GM21390 (cell line): Measurements from ENCODE around the gene C9orf78.

ENCODE experiments used
- ATAC-seq: cut with Tn5 transposase; IDR thresholded peaks from one replicate; pipeline ENCODE4 v1.9.1; 2021; ENCODE audit not compliant: unreplicated experiment

Gene C9orf78

GRCh38 chr9:129868023-129868871, 33.2 kb upstream of the C9orf78 start:
- ATAC-seq: no peak

- no peak for ATAC-seq
Observed at GRCh38 chr9:129867136-129868022, 32.3 kb upstream of the C9orf78 start.

- ATAC-seq: no peak
Observed at GRCh38 chr9:129866394-129867135, 31.5 kb upstream of the C9orf78 start.

GRCh38 chr9:129865668-129866320, 30.7 kb upstream of the C9orf78 start:
- ATAC-seq: no peak

GRCh38 chr9:129864991-129865647, 30.0 kb upstream of the C9orf78 start:
- no peak for ATAC-seq

GRCh38 chr9:129863059-129863690, 28.1 kb upstream of the C9orf78 start:
- ATAC-seq: no peak

GRCh38 chr9:129861447-129861827, 26.4 kb upstream of the C9orf78 start:
- no peak for ATAC-seq

DNA sequence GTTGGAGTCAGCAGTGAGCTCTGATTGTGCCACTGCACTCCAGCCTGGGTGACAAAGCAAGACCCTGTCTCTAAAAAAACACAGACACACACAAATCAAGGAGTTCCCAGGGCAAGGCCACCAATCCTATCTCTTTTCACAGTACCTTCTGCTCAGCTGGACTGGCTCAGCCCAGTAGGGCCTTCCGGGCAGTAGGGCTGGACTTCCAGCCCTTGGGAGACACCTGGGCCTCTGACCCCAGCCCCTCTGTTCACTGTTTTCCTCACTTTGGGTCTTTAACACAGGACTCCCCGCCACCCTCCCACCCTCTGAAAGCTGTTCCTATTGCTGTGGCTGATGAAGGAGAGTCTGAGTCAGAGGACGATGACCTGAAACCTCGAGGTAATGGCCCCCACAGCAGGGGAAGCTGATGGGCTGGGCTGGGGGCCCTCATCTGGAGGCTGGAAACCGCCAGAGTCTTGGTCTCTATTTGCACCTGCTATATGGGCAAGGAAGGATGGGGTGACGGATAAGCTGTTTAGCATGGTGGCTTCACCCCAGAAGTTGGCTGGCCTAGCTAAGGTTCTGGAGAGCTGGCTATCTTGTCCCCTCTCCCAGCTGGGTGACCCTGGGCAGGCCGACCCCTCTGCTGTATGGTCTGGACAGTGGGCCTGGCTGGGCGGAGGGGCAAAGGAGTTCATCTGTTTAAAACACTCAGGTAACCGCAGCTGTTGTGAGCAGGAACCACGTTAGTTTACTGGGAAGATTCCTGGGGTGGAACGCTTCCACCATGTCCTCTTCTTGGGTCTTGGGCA, 25.8 kb upstream of the C9orf78 start:
- ATAC-seq: no peak

DNA sequence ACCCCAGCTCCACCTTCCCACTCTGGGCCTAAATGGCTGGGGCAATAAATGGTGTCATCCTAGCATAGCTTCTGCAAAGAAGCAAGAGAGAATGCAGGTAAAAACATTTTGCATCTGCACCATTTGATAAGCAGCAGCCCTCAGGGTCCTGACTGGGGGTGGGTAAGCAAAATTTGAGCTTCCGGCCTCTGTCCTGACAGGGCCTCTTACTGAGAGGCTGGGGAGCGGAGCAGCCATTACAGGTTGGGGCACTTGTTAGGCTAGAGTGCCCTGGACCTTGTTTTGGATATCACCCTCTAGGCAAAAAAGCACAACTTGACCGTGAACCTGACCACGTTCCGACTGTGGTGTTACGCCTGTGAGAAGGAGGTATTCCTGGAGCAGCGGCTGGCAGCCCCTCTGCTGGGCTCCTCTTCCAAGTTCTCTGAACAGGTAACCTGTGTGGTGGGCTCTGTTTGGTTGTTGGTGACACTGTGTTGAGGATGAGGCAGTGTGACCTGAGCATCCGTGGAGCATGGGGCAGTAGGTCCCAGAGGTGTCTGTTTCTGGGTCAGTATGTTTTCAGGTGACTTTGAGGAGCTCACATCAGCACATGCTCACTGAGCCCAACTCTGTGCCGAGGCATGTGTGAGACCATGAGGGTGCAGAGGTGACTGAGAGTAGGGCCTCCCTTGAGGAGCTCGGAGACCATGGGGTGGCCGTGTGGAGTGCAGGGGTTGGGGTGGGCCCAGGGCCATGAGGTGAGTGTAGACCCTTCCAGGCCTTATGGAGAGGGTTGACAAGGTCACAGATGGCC, 23.3 kb upstream of the C9orf78 start:
- ATAC-seq: no peak

- ATAC-seq: no peak
Observed at GRCh38 chr9:129857207-129857606, 22.1 kb upstream of the C9orf78 start.

DNA sequence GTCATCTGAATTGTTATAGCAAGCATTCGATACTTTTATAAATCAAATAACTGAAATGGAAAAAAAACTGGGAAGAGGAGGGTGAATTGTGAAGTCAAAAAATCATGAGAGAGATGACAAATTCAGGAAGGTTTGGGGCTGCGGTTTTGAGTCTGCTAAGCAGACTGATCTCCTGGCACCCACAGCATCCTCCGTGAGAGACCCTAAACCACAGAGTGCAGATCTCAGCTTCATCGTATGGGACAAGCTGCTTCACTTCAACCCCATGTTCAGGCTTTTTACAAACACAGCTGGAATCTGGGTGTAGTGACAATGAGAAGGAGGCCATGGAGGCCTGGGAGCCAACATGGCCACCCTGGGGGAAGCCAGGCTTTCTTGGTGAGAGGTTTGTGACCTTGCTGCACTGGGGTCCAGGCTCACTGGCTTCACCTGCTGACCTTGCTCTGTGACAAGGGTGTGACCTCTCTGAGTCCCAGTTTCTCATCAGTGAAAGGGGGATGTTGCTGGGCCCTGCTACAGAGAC, 19.6 kb upstream of the C9orf78 start:
- no peak for ATAC-seq

DNA sequence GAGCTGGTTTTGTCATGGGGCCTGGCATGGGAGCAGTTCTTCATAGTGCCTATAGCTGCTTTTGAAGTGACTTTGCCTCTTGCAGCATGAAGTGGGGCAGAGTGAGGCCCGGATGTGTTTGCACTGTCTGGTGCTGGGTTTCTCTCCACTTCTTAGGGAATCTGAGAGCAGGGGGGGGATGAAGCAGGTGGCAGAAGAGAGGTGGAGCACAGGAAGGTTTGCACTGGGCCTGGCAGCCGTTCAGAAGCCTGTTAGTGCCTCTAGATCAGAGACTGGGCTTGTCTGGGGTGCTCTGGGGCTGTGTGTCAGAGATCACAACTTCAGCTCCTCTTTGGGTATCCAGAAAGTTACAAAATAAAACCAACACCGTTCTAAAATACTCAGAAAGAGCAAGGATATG, 18.5 kb upstream of the C9orf78 start:
- no peak for ATAC-seq

DNA sequence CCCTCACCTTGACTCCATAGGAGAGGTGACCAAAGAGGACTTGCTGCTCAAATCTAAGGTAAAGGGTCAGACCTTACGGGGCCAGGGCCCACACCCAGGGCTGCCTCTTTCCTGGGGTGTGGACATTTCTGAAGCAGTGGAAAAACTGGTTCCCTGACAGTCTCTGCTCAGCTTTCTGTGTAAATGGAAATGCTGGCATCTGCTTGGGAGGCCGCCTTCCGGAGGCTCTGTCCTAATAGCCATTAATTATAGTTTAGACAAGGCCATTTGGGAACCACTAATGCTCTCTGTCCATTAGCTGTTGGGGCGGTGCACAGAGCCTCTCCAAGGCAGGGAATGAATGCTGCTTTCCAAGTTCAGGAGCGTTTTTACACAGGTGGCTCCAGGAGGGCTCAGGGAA, 17.5 kb upstream of the C9orf78 start:
- ATAC-seq: no peak

- ATAC-seq: no peak
Observed at GRCh38 chr9:129851821-129852220, 16.7 kb upstream of the C9orf78 start.

- ATAC-seq: no peak
Observed at GRCh38 chr9:129850821-129851550, 15.9 kb upstream of the C9orf78 start.

DNA sequence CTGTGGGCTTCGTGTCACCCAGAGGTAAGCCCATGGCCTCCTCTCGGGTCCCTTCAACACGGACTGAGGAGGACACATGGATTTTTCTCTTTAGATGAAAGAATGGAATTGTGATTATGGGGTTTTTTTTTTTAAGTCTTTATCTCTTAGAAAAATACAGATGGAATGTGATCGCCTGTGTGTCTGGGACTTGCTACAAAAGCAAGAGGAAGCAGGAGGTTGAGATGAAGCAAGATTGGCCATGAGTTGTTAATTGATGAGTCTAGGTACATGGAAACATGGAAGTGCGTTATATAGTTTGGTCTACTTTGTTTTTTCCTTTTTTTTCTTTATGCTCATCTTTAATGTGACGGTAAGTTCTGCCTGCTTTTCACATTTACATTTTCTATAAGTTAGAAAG, 14.8 kb upstream of the C9orf78 start:
- no peak for ATAC-seq

GRCh38 chr9:129848712-129849441, 13.8 kb upstream of the C9orf78 start:
- ATAC-seq: no peak
